Right lobe of liver (tissue), 4 donors: ENCODE data around the gene ZNF385B.

Source experiments
- CTCF ChIP-seq, 4 donors: fragments of 200-600 bp in 3 of 4; fragments of 450-650 bp in 1 of 4; IDR thresholded peaks; one replicate each; pipeline versions ENCODE4 v1.5.1 to v1.8.0; 2016 to 2022; ENCODE audit warnings: antibody characterized with exemption in 4 of 4, mild to moderate bottlenecking in 2 of 4
- POLR2A ChIP-seq: fragments of 450-650 bp; IDR thresholded peaks from one replicate; pipeline ENCODE4 v1.6.1; 2017; ENCODE audit warnings: antibody characterized with exemption, mild to moderate bottlenecking
- donor health status: DM: no; HTN: no; CAD: no.
- donor health status: DM: no; HTN: no; CAD: no.
- donor health status: DM: no; HTN: yes; CAD: no.

- no peak for TF ChIP-seq CTCF (IDR thresholded peaks at IDR 0.05)
- no peak for TF ChIP-seq POLR2A
Measured at GRCh38 chr2:179909845-179910734, 48.7 kb upstream of the ZNF385B start.
